Endothelial cell of umbilical vein (primary cell): ENCODE results near the gene ARHGAP28. TPM values are rescaled to one million over a fixed set of nuclear protein-coding genes. Genes with fewer than 3 reads are reported as not detected.

Experiments used
- BruUV-seq: library from RNA; stranded (reverse); fragments of 400-500 nt; replicated peaks from 2 replicates; lab custom pipeline; 2021; lab: Mats Ljungman, UMichigan
- CTCF ChIA-PET: fragments of 300-600, 350-600 bp; sonication (Branson Sonifier 250); formaldehyde crosslinking; loops from one replicate; lab custom pipeline; 2021; ENCODE audit warnings: antibody characterized with exemption, inconsistent platforms; lab: Charles Lee
- POLR2A ChIA-PET: fragments of 300-600, 350-600 bp; sonication (Branson Sonifier 250); formaldehyde crosslinking; loops from one replicate; lab custom pipeline; 2021; ENCODE audit warnings: antibody characterized with exemption, inconsistent platforms; lab: Charles Lee
- DNase-seq: peaks from one replicate; pipeline ENCODE4 v3.0.0-alpha.2; 2011; ENCODE audit warnings: low read depth, low spot score
- FAIRE-seq: peaks from 2 replicates; lab custom pipeline; 2011; peaks lifted over from hg19 to GRCh38; lab: Jason Lieb, UNC
- H2AFZ ChIP-seq: 2 replicates; pipeline ENCODE4 v1.6.0; 2012; ENCODE audit warnings: low read depth, low read length, control low read depth, inconsistent platforms
- H3K27ac ChIP-seq: 2 replicates; pipeline ENCODE4 v1.5.1; 2011; ENCODE audit warnings: low read depth, mild to moderate bottlenecking, control low read depth, low read length, moderate library complexity; ENCODE audit not compliant: insufficient read depth
- H3K27me3 ChIP-seq, 2 experiments: 2 replicates each; pipeline versions ENCODE4 v1.6.0 to v1.6.1; 2011; ENCODE audit warnings: low read length in 2 of 2, mixed read lengths in 1 of 2; ENCODE audit not compliant: control insufficient read depth in 2 of 2, insufficient read depth in 2 of 2
- H3K36me3 ChIP-seq, 2 experiments: 2 replicates in 1 of 2; 3 replicates in 1 of 2; pipeline ENCODE4 v1.5.1; 2011; ENCODE audit warnings: low read length in 2 of 2, mild to moderate bottlenecking in 1 of 2, moderate library complexity in 1 of 2; ENCODE audit not compliant: control insufficient read depth in 2 of 2, insufficient read depth in 2 of 2; ENCODE audit errors: extremely low read depth in 1 of 2
- H3K4me1 ChIP-seq: 3 replicates; pipeline ENCODE4 v1.5.1; 2011; ENCODE audit warnings: mild to moderate bottlenecking, low read length; ENCODE audit not compliant: control insufficient read depth, insufficient read depth; ENCODE audit errors: extremely low read depth
- H3K4me2 ChIP-seq: 2 replicates; pipeline ENCODE4 v1.6.1; 2011; ENCODE audit warnings: low read length, control low read depth, mixed read lengths; ENCODE audit not compliant: insufficient read depth
- H3K4me3 ChIP-seq, 3 experiments: fragments of 200-600 bp in 1 of 3; sonication (generic), shearing (Covaris generic) in 1 of 3; replicated peaks in 1 of 3; 2 replicates each; pipeline ENCODE4 v1.5.1; 2011 to 2016; ENCODE audit warnings: control low read depth in 3 of 3, low read length in 3 of 3, mild to moderate bottlenecking in 2 of 3, inconsistent platforms in 1 of 3, low read depth in 1 of 3, moderate library complexity in 1 of 3; ENCODE audit not compliant: insufficient read depth in 1 of 3
- H3K79me2 ChIP-seq: 2 replicates; pipeline ENCODE4 v1.6.0; 2012; ENCODE audit warnings: low read length, inconsistent platforms; ENCODE audit not compliant: control insufficient read depth, insufficient read depth
- H3K9ac ChIP-seq: replicated peaks from 2 replicates; pipeline ENCODE3; 2011; ENCODE audit warnings: low read length, control low read depth; ENCODE audit not compliant: insufficient read depth; ENCODE audit errors: extremely low read depth
- H3K9me1 ChIP-seq: replicated peaks from 3 replicates; pipeline ENCODE4 v1.6.0; 2011; ENCODE audit warnings: mild to moderate bottlenecking, low read length; ENCODE audit not compliant: control insufficient read depth, insufficient read depth; ENCODE audit errors: extremely low read depth
- H3K9me3 ChIP-seq: replicated peaks from 2 replicates; pipeline ENCODE4 v1.5.1; 2012; ENCODE audit warnings: low read length, inconsistent platforms; ENCODE audit not compliant: control insufficient read depth, insufficient read depth
- H4K20me1 ChIP-seq: replicated peaks from 2 replicates; pipeline ENCODE3; 2011; ENCODE audit warnings: mild to moderate bottlenecking, low read length; ENCODE audit not compliant: control insufficient read depth, insufficient read depth; ENCODE audit errors: extremely low read depth
- CTCF ChIP-seq, 2 donors: IDR thresholded peaks; 1 replicate in 1 of 2; 2 replicates in 1 of 2; pipeline ENCODE4 v1.5.1; 2011; ENCODE audit warnings: low read length in 2 of 2, mild to moderate bottlenecking in 2 of 2, moderate library complexity in 2 of 2, control low read depth in 1 of 2, inconsistent platforms in 1 of 2, low read depth in 1 of 2; ENCODE audit not compliant: insufficient read depth in 1 of 2; ENCODE audit errors: extremely low read depth in 1 of 2
- EZH2 ChIP-seq: IDR thresholded peaks from 2 replicates; pipeline ENCODE4 v1.6.1; 2012; ENCODE audit warnings: borderline replicate concordance, low read depth, mild to moderate bottlenecking, moderate library complexity, low read length, inconsistent platforms; ENCODE audit not compliant: severe bottlenecking
- MAX ChIP-seq: IDR thresholded peaks from 2 replicates; pipeline ENCODE4 v1.6.1; 2011; ENCODE audit not compliant: insufficient read depth, insufficient read length
- MYC ChIP-seq: IDR thresholded peaks from one replicate; pipeline ENCODE4 v1.6.1; 2011; ENCODE audit warnings: mild to moderate bottlenecking, low read depth, low read length
- POLR2A ChIP-seq: IDR thresholded peaks from 2 replicates; pipeline ENCODE4 v1.6.1; 2012; ENCODE audit warnings: low read depth, mild to moderate bottlenecking, control low read depth, low read length
- POLR2AphosphoS5 ChIP-seq: IDR thresholded peaks from 2 replicates; pipeline ENCODE4 v1.6.1; 2012; ENCODE audit warnings: low read depth, mild to moderate bottlenecking, control low read depth, low read length, moderate library complexity; ENCODE audit not compliant: insufficient read depth
- dilution Hi-C: fragments of 300-500 bp; cut with MboI; formaldehyde crosslinking; loops from one replicate; pipeline ENCODE4 v1.15.0; 2019; ENCODE audit warnings: low sequenced_read_pairs; ENCODE audit not compliant: extremely low pct_ligation_motif_present
- intact Hi-C: fragments of 100-400 bp; cut with micrococcal nuclease; formaldehyde crosslinking; loops from one replicate; pipeline ENCODE4 v1.10.0; 2022
- polyA plus RNA-seq, 4 experiments: library from polyadenylated mRNA; depleted of rRNA in 3 of 4; stranded (reverse) in 3 of 4; unstranded in 1 of 4; fragments of >200 nt; gene quantifications; 2 replicates each; pipeline versions ENCODE4 v1.2.1 to v1.2.3, GENCODE V29; 2011 to 2012; ENCODE audit warnings: missing spikeins in 1 of 4
- small RNA-seq: library from RNA; depleted of rRNA; stranded (forward); fragments of <200 nt; gene quantifications from one replicate; pipeline ENCODE3, GENCODE V24; 2012; ENCODE audit warnings: low replicate concordance, low read depth; ENCODE audit not compliant: insufficient read depth, insufficient read length
- total RNA-seq: library from RNA; stranded (reverse); gene quantifications from 2 replicates; pipeline ENCODE4 v1.2.3, GENCODE V29; 2021

Gene ARHGAP28
- total and polyA plus RNA-seq, 2 donors (not counting 3 experiments of a cell fraction or from before 2014, with no cell fraction given): 3.8 to 23.4 TPM

DNA sequence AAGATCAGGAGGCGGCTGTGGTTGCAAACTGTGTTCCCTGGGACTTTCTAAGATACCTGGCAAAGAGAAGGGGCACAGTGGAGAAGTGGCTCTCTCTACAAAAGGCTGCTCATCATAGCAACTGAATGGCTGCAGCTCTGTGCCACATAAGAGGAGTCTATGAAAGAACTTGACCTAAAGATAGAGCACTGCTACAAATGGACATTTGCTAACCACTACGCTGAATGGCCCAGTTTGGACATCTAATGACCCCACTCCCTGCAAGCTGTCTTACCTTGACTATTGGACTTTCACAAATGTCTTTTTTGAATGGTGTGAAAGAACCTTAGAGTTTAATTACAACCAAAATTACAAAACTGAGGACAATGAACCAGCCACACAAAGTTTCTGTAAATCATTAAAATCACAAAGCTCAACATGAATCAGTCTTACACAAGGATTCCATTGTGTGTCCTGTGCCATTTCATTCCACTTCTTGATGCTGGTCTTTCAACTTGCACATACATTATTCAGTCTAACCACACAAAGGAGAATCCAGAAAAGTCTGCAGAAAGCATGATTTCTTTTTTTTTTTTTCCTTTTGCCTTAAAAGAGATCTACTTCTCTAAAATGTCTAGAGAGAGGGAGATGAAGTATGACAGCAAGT lies 234.1 kb downstream of the ARHGAP28 start:
- CTCF ChIA-PET: no interaction called here
- DNase-seq (no peak), FAIRE-seq (no peak)
- H2AFZ ChIP-seq: no peak overlapping the region
- no peaks in the 10 kb centered on the region for H4K20me1 ChIP-seq
- no peak overlapping the region for H3K4me3 ChIP-seq
- POLR2A ChIA-PET: no interaction called here
- no peak overlapping the region for H3K4me2 ChIP-seq
- no peak overlapping the region for H3K27ac ChIP-seq
- intact Hi-C loops: no loop called here
- H3K36me3 ChIP-seq: no peaks in the 10 kb centered on the region
- H3K9ac ChIP-seq: no peak overlapping the region
- no peaks in the 10 kb centered on the region for H3K4me1 ChIP-seq
- no peak for TF ChIP-seq MAX
- no peak for TF ChIP-seq MYC
- no peak for TF ChIP-seq POLR2A
- no peak for TF ChIP-seq POLR2AphosphoS5
- TF ChIP-seq EZH2: no peak
- TF ChIP-seq CTCF (IDR thresholded peaks at IDR 0.05; ENCODE audit: extremely low read depth in 1 of 2, insufficient read depth in 1 of 2, low read depth in 1 of 2, low read length in 2 of 2): no peak
- H3K79me2 ChIP-seq: no peaks in the 10 kb centered on the region
- dilution Hi-C loops: no loop called here
- H3K9me1 ChIP-seq: no peaks in the 10 kb centered on the region
- H3K9me3 ChIP-seq: no peaks in the 10 kb centered on the region
- BruUV-seq: no TSS peak
- H3K27me3 ChIP-seq: no peaks in the 10 kb centered on the region

Small RNA genes within 50 kb of the gene (small RNA-seq; reads per million reads assigned to genes)
- not detected for gene RNU6-916P
